Uterus (tissue), 4 donors: Measurements from ENCODE around the gene KPNA1. TPM values are rescaled to one million over a fixed set of nuclear protein-coding genes. Genes with fewer than 3 reads are reported as not detected.

ENCODE experiments used
- DNase-seq, 2 donors: peaks; one replicate each; pipeline ENCODE4 v3.0.0-alpha.2; 2019 to 2020
- H3K27ac ChIP-seq, 2 donors: fragments of 200-600 bp; sonication (generic); 1 replicate in 1 of 2; 2 replicates in 1 of 2; pipeline ENCODE4 v1.5.1; 2016 to 2018
- H3K27me3 ChIP-seq, 2 donors: fragments of 200-600 bp; sonication (generic); one replicate each; pipeline ENCODE4 v1.5.1; 2018 to 2019; ENCODE audit warnings: control low read depth in 1 of 2
- H3K36me3 ChIP-seq, 2 donors: fragments of 200-600 bp; sonication (generic); one replicate each; pipeline ENCODE4 v1.5.1; 2019; ENCODE audit warnings: control low read depth in 1 of 2
- H3K4me1 ChIP-seq, 2 donors: fragments of 200-600 bp; sonication (generic); one replicate each; pipeline ENCODE4 v1.5.1; 2018 to 2019; ENCODE audit warnings: control low read depth in 1 of 2
- H3K4me3 ChIP-seq, 2 donors: fragments of 200-600 bp; sonication (generic); 1 replicate in 1 of 2; 2 replicates in 1 of 2; pipeline ENCODE4 v1.5.1; 2018 to 2019; ENCODE audit warnings: mild to moderate bottlenecking in 1 of 2
- H3K9me3 ChIP-seq, 2 donors: fragments of 200-600 bp; sonication (generic); one replicate each; pipeline ENCODE4 v1.5.1; 2019; ENCODE audit warnings: control low read depth in 1 of 2
- CTCF ChIP-seq, 4 experiments: fragments of 200-600 bp in 2 of 4; fragments of 450-650 bp in 2 of 4; sonication (generic) in 2 of 4; IDR thresholded peaks; one replicate each; pipeline ENCODE4 v1.5.1; 2016 to 2019; ENCODE audit warnings: antibody characterized with exemption in 4 of 4, mild to moderate bottlenecking in 2 of 4, moderate library complexity in 1 of 4
- POLR2A ChIP-seq, 2 donors: fragments of 450-650 bp; IDR thresholded peaks; one replicate each; pipeline ENCODE4 v1.6.1; 2016; ENCODE audit warnings: antibody characterized with exemption in 2 of 2, mild to moderate bottlenecking in 1 of 2, moderate library complexity in 1 of 2
- intact Hi-C: fragments of 100-400 bp; cut with DNase I; formaldehyde crosslinking; loops from one replicate; pipeline ENCODE4 v1.15.1; 2023; ENCODE audit warnings: low total_unique reads
- total RNA-seq, 4 donors: library from RNA; depleted of rRNA in 3 of 4; stranded (reverse); fragments of >200 nt in 3 of 4; gene quantifications; one replicate each; pipeline versions ENCODE4 v1.1.0 to v1.2.4, GENCODE V29; 2014 to 2023
- donor health status: DM: yes; HTN: yes; CAD: no.

Gene KPNA1
- total RNA-seq, 4 donors from 2014 or later = 37.4 to 88.3 (median 46.4) TPM

- TF ChIP-seq CTCF (IDR thresholded peaks at IDR 0.05) (no peak), POLR2A (IDR thresholded peaks at IDR 0.05) (no peak)
- Histone ChIP-seq H3K4me1 (no peaks in the 10 kb centered on the region), H3K27ac (no peak overlapping the region), H3K36me3 (no peaks in the 10 kb centered on the region), H3K9me3 (no peaks in the 10 kb centered on the region), H3K4me3 (no peak overlapping the region), H3K27me3 (no peaks in the 10 kb centered on the region)
- DNase-seq = no peak
- intact Hi-C loops = no loop called here
These were observed 104.1 kb downstream of the KPNA1 start for GRCh38 chr3:122410639-122411038.

GRCh38 chr3:122410111-122410510 lies 104.6 kb downstream of the KPNA1 start:
- TF ChIP-seq POLR2A (IDR thresholded peaks at IDR 0.05) (no peak), CTCF (IDR thresholded peaks at IDR 0.05) (no peak)
- Histone ChIP-seq H3K4me3 (no peak overlapping the region), H3K27me3 (no peaks in the 10 kb centered on the region), H3K36me3 (no peaks in the 10 kb centered on the region), H3K4me1 (no peaks in the 10 kb centered on the region), H3K27ac (no peak overlapping the region), H3K9me3 (no peaks in the 10 kb centered on the region)
- intact Hi-C loops = no loop called here
- no peak for DNase-seq

GRCh38 chr3:122409446-122409845 lies 105.3 kb downstream of the KPNA1 start:
- TF ChIP-seq CTCF (IDR thresholded peaks at IDR 0.05) = no peak
- no peak for TF ChIP-seq POLR2A (IDR thresholded peaks at IDR 0.05)
- no peaks in the 10 kb centered on the region for H3K27me3 ChIP-seq
- H3K9me3 ChIP-seq = no peaks in the 10 kb centered on the region
- H3K4me3 ChIP-seq = no peak overlapping the region
- no peak overlapping the region for H3K27ac ChIP-seq
- no peaks in the 10 kb centered on the region for H3K4me1 ChIP-seq
- intact Hi-C loops = no loop called here
- H3K36me3 ChIP-seq = no peaks in the 10 kb centered on the region
- DNase-seq = no peak

- intact Hi-C loops = no loop called here
- no peaks in the 10 kb centered on the region for H3K4me1 ChIP-seq
- no peak overlapping the region for H3K27ac ChIP-seq
- no peak for DNase-seq
- H3K36me3 ChIP-seq = no peaks in the 10 kb centered on the region
- H3K27me3 ChIP-seq = no peaks in the 10 kb centered on the region
- TF ChIP-seq CTCF (IDR thresholded peaks at IDR 0.05) = no peak
- TF ChIP-seq POLR2A (IDR thresholded peaks at IDR 0.05) = no peak
- no peak overlapping the region for H3K4me3 ChIP-seq
- no peaks in the 10 kb centered on the region for H3K9me3 ChIP-seq
These were observed 106.8 kb downstream of the KPNA1 start for GRCh38 chr3:122407946-122408345.

GRCh38 chr3:122406198-122406597 lies 108.5 kb downstream of the KPNA1 start:
- Histone ChIP-seq H3K4me1 (no peaks in the 10 kb centered on the region), H3K9me3 (no peaks in the 10 kb centered on the region), H3K27ac (no peak overlapping the region), H3K36me3 (no peaks in the 10 kb centered on the region), H3K4me3 (no peak overlapping the region), H3K27me3 (no peaks in the 10 kb centered on the region)
- TF ChIP-seq POLR2A (IDR thresholded peaks at IDR 0.05) (no peak), CTCF (IDR thresholded peaks at IDR 0.05) (no peak)
- intact Hi-C loops = no loop called here
- no peak for DNase-seq
